T-helper 1 cell treated with Interleukin-12 subunit alpha and Interleukin-12 subunit beta and Interleukin-4 antibody, amounts not matched to agents 30 μg/mL and 1 μg/mL, for 36 hours (primary cell): Measurements from ENCODE around the gene IGF2BP3.
A peak's percentile ranks its signal among the peaks of the same experiment; 100 is the strongest.

Experiments used
- H3K27ac Mint-ChIP-seq: one replicate; pipeline ENCODE4 v1.8.0; 2021; ENCODE audit warnings: mild to moderate bottlenecking, mixed read lengths
- H3K27me3 Mint-ChIP-seq: one replicate; pipeline ENCODE4 v1.8.0; 2021; ENCODE audit warnings: low read depth, mixed read lengths
- H3K36me3 Mint-ChIP-seq: one replicate; pipeline ENCODE4 v1.8.0; 2021; ENCODE audit warnings: low read depth, mixed read lengths
- H3K4me1 Mint-ChIP-seq: one replicate; pipeline ENCODE4 v1.8.0; 2021; ENCODE audit warnings: low read depth, mixed read lengths
- H3K4me3 Mint-ChIP-seq: one replicate; pipeline ENCODE4 v1.8.0; 2021; ENCODE audit warnings: mild to moderate bottlenecking, moderate library complexity, mixed read lengths
- H3K9me3 Mint-ChIP-seq: one replicate; pipeline ENCODE4 v1.8.0; 2021; ENCODE audit warnings: mixed read lengths

Gene IGF2BP3

GRCh38 chr7:23306936-23307521, 163.3 kb downstream of the IGF2BP3 start:
- Mint-ChIP-seq H3K4me1 (peaks cover 31% of the 10 kb centered on the region), H3K9me3 (no peaks in the 10 kb centered on the region), H3K36me3 (peaks cover 48% of the 10 kb centered on the region), H3K27me3 (no peaks in the 10 kb centered on the region), H3K27ac (no peak overlapping the region), H3K4me3 (no peak overlapping the region)

- Mint-ChIP-seq H3K27ac (peak overlapping the region; percentile 94), H3K4me1 (peaks cover 39% of the 10 kb centered on the region), H3K36me3 (peaks cover 25% of the 10 kb centered on the region)
Observed at GRCh38 chr7:23299770-23300300, 170.5 kb downstream of the IGF2BP3 start.

GRCh38 chr7:23298885-23299769, 171.2 kb downstream of the IGF2BP3 start, which contains the start of gene MALSU1:
Gene MALSU1, plus strand, starts transcription at chr7:23299339. Its CDS starts 14 bp downstream, at chr7:23299353.
- Mint-ChIP-seq H3K9me3 (peaks cover 10% of the 10 kb centered on the region), H3K36me3 (peaks cover 19% of the 10 kb centered on the region), H3K4me3 (peak within 1 kb of the TSS; percentile 95), H3K27ac (peak within 1 kb of the TSS; percentile 94), H3K4me1 (peaks cover 36% of the 10 kb centered on the region), H3K27me3 (peaks cover 4% of the 10 kb centered on the region)

More at GRCh38 chr7:23299770-23300300, 170.5 kb downstream of the IGF2BP3 start:
- peaks cover 4% of the 10 kb centered on the region for H3K27me3 Mint-ChIP-seq
- H3K9me3 Mint-ChIP-seq: peaks cover 10% of the 10 kb centered on the region
- H3K4me3 Mint-ChIP-seq: peak overlapping the region; percentile 95

GRCh38 chr7:23298141-23298881, 172.0 kb downstream of the IGF2BP3 start:
- Mint-ChIP-seq H3K9me3 (peaks cover 10% of the 10 kb centered on the region), H3K36me3 (peaks cover 16% of the 10 kb centered on the region), H3K4me3 (peak overlapping the region; percentile 95), H3K27ac (peak overlapping the region; percentile 94), H3K27me3 (peaks cover 4% of the 10 kb centered on the region), H3K4me1 (peaks cover 35% of the 10 kb centered on the region)

- H3K36me3 Mint-ChIP-seq: peaks cover 5% of the 10 kb centered on the region
- H3K27ac Mint-ChIP-seq: no peak overlapping the region
- peaks cover 18% of the 10 kb centered on the region for H3K4me1 Mint-ChIP-seq
- H3K27me3 Mint-ChIP-seq: peaks cover 4% of the 10 kb centered on the region
- peaks cover 10% of the 10 kb centered on the region for H3K9me3 Mint-ChIP-seq
- no peak overlapping the region for H3K4me3 Mint-ChIP-seq
Observed at GRCh38 chr7:23295401-23295697, 174.9 kb downstream of the IGF2BP3 start.

- Mint-ChIP-seq H3K27ac (no peak overlapping the region), H3K36me3 (peaks cover 5% of the 10 kb centered on the region), H3K27me3 (peaks cover 4% of the 10 kb centered on the region), H3K4me1 (peaks cover 12% of the 10 kb centered on the region), H3K9me3 (peaks cover 10% of the 10 kb centered on the region), H3K4me3 (no peak overlapping the region)
Observed at GRCh38 chr7:23294549-23295400, 175.5 kb downstream of the IGF2BP3 start.

- Mint-ChIP-seq H3K27ac (no peak overlapping the region), H3K4me1 (peaks cover 6% of the 10 kb centered on the region), H3K36me3 (peaks cover 5% of the 10 kb centered on the region), H3K9me3 (peaks cover 6% of the 10 kb centered on the region), H3K27me3 (peaks cover 4% of the 10 kb centered on the region), H3K4me3 (no peak overlapping the region)
Observed at GRCh38 chr7:23293500-23294073, 176.7 kb downstream of the IGF2BP3 start.

GRCh38 chr7:23292623-23293022, 177.7 kb downstream of the IGF2BP3 start:
- H3K36me3 Mint-ChIP-seq: no peaks in the 10 kb centered on the region
- H3K4me3 Mint-ChIP-seq: no peak overlapping the region
- peaks cover 7% of the 10 kb centered on the region for H3K4me1 Mint-ChIP-seq
- H3K27me3 Mint-ChIP-seq: peaks cover 4% of the 10 kb centered on the region
- peaks cover under 1% of the 10 kb centered on the region for H3K9me3 Mint-ChIP-seq
- H3K27ac Mint-ChIP-seq: no peak overlapping the region

GRCh38 chr7:23291957-23292560, 178.2 kb downstream of the IGF2BP3 start:
- H3K4me3 Mint-ChIP-seq: no peak overlapping the region
- peaks cover 4% of the 10 kb centered on the region for H3K27me3 Mint-ChIP-seq
- H3K9me3 Mint-ChIP-seq: no peaks in the 10 kb centered on the region
- peaks cover 10% of the 10 kb centered on the region for H3K4me1 Mint-ChIP-seq
- no peaks in the 10 kb centered on the region for H3K36me3 Mint-ChIP-seq
- no peak overlapping the region for H3K27ac Mint-ChIP-seq

GRCh38 chr7:23290993-23291392, 179.3 kb downstream of the IGF2BP3 start:
- H3K27ac Mint-ChIP-seq: no peak overlapping the region
- H3K4me3 Mint-ChIP-seq: no peak overlapping the region
- no peaks in the 10 kb centered on the region for H3K36me3 Mint-ChIP-seq
- H3K9me3 Mint-ChIP-seq: no peaks in the 10 kb centered on the region
- peaks cover under 1% of the 10 kb centered on the region for H3K27me3 Mint-ChIP-seq
- H3K4me1 Mint-ChIP-seq: peaks cover 8% of the 10 kb centered on the region

- H3K4me1 Mint-ChIP-seq: peaks cover 8% of the 10 kb centered on the region
- H3K9me3 Mint-ChIP-seq: no peaks in the 10 kb centered on the region
- H3K27me3 Mint-ChIP-seq: no peaks in the 10 kb centered on the region
- no peaks in the 10 kb centered on the region for H3K36me3 Mint-ChIP-seq
- H3K4me3 Mint-ChIP-seq: no peak overlapping the region
- no peak overlapping the region for H3K27ac Mint-ChIP-seq
Observed at GRCh38 chr7:23287612-23288011, 182.7 kb downstream of the IGF2BP3 start.

GRCh38 chr7:23285657-23286646, 184.3 kb downstream of the IGF2BP3 start:
- Mint-ChIP-seq H3K36me3 (no peaks in the 10 kb centered on the region), H3K4me1 (peaks cover 8% of the 10 kb centered on the region), H3K27me3 (no peaks in the 10 kb centered on the region), H3K4me3 (no peak overlapping the region), H3K9me3 (no peaks in the 10 kb centered on the region), H3K27ac (no peak overlapping the region)
